IMR-90 (cell line): ENCODE measurements around the gene NUBPL.

ENCODE experiments used
- BHLHE40 ChIP-seq: fragments of 150-350 bp; IDR thresholded peaks from 2 replicates; pipeline ENCODE4 v1.6.1; 2016; ENCODE audit warnings: mild to moderate bottlenecking, low read depth, low read length
- ELK1 ChIP-seq: fragments of 150-350 bp; IDR thresholded peaks from 2 replicates; pipeline ENCODE4 v1.6.1; 2016; ENCODE audit warnings: low read depth, mild to moderate bottlenecking, low read length, moderate library complexity, borderline replicate concordance
- FOS ChIP-seq: fragments of 150-350 bp; IDR thresholded peaks from 2 replicates; pipeline ENCODE4 v1.6.1; 2016; ENCODE audit warnings: low read depth, low read length
- MAZ ChIP-seq: IDR thresholded peaks from 2 replicates; pipeline ENCODE4 v1.6.1; 2012; ENCODE audit warnings: low read depth, mild to moderate bottlenecking, low read length, improper control_type of control experiment, moderate library complexity, borderline replicate concordance
- POLR2A ChIP-seq: IDR thresholded peaks from 2 replicates; pipeline ENCODE4 v1.6.1; 2012; ENCODE audit warnings: mild to moderate bottlenecking, low read depth, low read length
- RAD21 ChIP-seq: IDR thresholded peaks from 2 replicates; pipeline ENCODE4 v1.6.1; 2012; ENCODE audit warnings: low read length, improper control_type of control experiment
- RFX5 ChIP-seq: IDR thresholded peaks from 2 replicates; pipeline ENCODE4 v1.8.0; 2012; ENCODE audit warnings: low read depth, mild to moderate bottlenecking, low read length, moderate library complexity
- TF ChIP-seq, protein P1 (sequence below): conservative IDR thresholded peaks from 2 replicates; pipeline ENCODE4 v1.5.1; 2012; ENCODE audit warnings: mild to moderate bottlenecking, low read depth, low read length, improper control_type of control experiment

- TF ChIP-seq, protein P1, sequence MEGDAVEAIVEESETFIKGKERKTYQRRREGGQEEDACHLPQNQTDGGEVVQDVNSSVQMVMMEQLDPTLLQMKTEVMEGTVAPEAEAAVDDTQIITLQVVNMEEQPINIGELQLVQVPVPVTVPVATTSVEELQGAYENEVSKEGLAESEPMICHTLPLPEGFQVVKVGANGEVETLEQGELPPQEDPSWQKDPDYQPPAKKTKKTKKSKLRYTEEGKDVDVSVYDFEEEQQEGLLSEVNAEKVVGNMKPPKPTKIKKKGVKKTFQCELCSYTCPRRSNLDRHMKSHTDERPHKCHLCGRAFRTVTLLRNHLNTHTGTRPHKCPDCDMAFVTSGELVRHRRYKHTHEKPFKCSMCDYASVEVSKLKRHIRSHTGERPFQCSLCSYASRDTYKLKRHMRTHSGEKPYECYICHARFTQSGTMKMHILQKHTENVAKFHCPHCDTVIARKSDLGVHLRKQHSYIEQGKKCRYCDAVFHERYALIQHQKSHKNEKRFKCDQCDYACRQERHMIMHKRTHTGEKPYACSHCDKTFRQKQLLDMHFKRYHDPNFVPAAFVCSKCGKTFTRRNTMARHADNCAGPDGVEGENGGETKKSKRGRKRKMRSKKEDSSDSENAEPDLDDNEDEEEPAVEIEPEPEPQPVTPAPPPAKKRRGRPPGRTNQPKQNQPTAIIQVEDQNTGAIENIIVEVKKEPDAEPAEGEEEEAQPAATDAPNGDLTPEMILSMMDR: no peak
- TF ChIP-seq RAD21 (no peak), POLR2A (no peak), RFX5 (no peak), MAZ (no peak), FOS (no peak), ELK1 (no peak), BHLHE40 (no peak)
Observed at GRCh38 chr14:31749275-31749674, 188.1 kb downstream of the NUBPL start.
